Gastroesophageal sphincter (tissue), 4 donors: ENCODE results near the gene NAMPT. TPM values are rescaled to one million over a fixed set of nuclear protein-coding genes. Genes with fewer than 3 reads are reported as not detected.
A peak's percentile ranks its signal among the peaks of the same experiment; 100 is the strongest.

Experiments
- ATAC-seq: fragments of 150-250 bp; one replicate; pipeline ENCODE4 v1.9.1; 2016; ENCODE audit warnings: mild to moderate bottlenecking, moderate library complexity
- H3K27ac ChIP-seq, 4 donors: fragments of 200-600 bp; sonication (generic) in 3 of 4; 1 replicate in 3 of 4; 2 replicates in 1 of 4; pipeline ENCODE4 v1.5.1; 2016 to 2019
- H3K27me3 ChIP-seq: fragments of 200-600 bp; sonication (generic); one replicate; pipeline ENCODE4 v1.5.1; 2019
- H3K36me3 ChIP-seq, 2 donors: fragments of 200-600 bp; sonication (generic); one replicate each; pipeline ENCODE4 v1.5.1; 2019; ENCODE audit warnings: control low read depth in 1 of 2
- H3K4me1 ChIP-seq, 3 donors: fragments of 200-600 bp; sonication (generic); 1 replicate in 2 of 3; 2 replicates in 1 of 3; pipeline ENCODE4 v1.5.1; 2016 to 2019; ENCODE audit warnings: control low read depth in 2 of 3
- H3K4me3 ChIP-seq, 2 donors: fragments of 200-600 bp; sonication (generic); one replicate each; pipeline ENCODE4 v1.5.1; 2019; ENCODE audit warnings: mild to moderate bottlenecking in 1 of 2, moderate library complexity in 1 of 2
- H3K9me3 ChIP-seq, 3 donors: fragments of 200-600 bp; sonication (generic); one replicate each; pipeline ENCODE4 v1.5.1; 2017 to 2019; ENCODE audit warnings: control low read depth in 2 of 3
- CTCF ChIP-seq, 4 experiments: fragments of 200-600 bp in 2 of 4; fragments of 450-650 bp in 2 of 4; sonication (generic) in 1 of 4; IDR thresholded peaks; one replicate each; pipeline ENCODE4 v1.5.1; 2017 to 2019; ENCODE audit warnings: antibody characterized with exemption in 4 of 4, mild to moderate bottlenecking in 2 of 4, moderate library complexity in 2 of 4
- EP300 ChIP-seq: sonication (generic); formaldehyde crosslinking; IDR thresholded peaks from one replicate; pipeline ENCODE4 v1.6.1; 2017; ENCODE audit warnings: antibody characterized with exemption, mild to moderate bottlenecking
- POLR2A ChIP-seq, 2 donors: fragments of 450-650 bp; IDR thresholded peaks; one replicate each; pipeline ENCODE4 v1.6.1; 2017; ENCODE audit warnings: antibody characterized with exemption in 2 of 2, mild to moderate bottlenecking in 2 of 2, moderate library complexity in 1 of 2
- POLR2AphosphoS5 ChIP-seq: sonication (generic); formaldehyde crosslinking; IDR thresholded peaks from one replicate; pipeline ENCODE4 v1.6.1; 2017; ENCODE audit warnings: antibody characterized with exemption
- WGBS, 2 donors: methylation state at CpG; one replicate each; pipeline ENCODE4 v1.1.5; 2018; ENCODE audit warnings: low coverage in 1 of 2; 5-methylcytosine and 5-hydroxymethylcytosine counted together
- total RNA-seq, 4 donors: library from RNA; depleted of rRNA; stranded (reverse); fragments of >200 nt; gene quantifications; one replicate each; pipeline ENCODE4 v1.1.0, GENCODE V29; 2016

NAMPT gene
- total RNA-seq, 4 donors from 2014 or later = 63.1 to 611 (median 150) TPM

DNA sequence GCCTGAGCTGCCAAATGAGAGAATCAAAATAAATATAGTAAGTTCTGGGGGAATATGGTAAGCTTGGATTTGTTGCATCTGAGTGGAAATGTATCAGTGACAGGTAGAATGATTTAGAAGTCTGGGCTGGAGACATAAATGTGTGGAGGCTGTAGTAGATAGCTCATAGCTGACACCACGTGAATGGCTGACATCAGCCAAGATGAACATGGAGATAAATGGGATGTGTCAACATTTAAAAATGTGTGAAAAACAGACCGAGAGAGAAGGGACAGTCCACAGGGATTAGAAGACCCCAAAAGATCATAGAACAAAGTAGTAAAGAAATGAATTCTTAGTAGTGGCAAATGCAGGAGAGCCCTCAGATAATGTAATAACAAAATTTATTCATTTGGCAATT is 40.9 kb downstream of the NAMPT start:
- no peak for ATAC-seq
- 58 to 68% methylated on average over 2 of the region's 2 CpGs for WGBS, 2 donors

DNA sequence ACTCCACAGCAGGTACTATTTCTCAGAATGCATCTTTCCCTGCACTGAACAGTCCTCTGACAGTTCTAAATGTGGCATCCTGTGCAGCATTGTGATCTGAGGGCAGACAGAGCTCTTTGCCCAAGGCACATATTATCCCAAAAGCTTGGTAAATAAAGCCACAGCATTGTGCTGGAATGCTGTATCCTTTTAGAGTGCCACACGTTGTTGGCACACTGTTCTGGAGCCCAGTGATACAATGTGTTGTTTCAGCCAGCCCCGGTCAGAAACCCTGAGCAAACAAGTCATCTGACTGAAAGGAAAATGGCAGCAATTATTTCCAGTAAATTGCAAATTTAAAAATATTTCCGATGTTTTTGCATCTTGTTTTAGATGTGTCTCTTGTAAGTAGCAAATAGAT is 45.4 kb downstream of the NAMPT start:
- Histone ChIP-seq H3K27ac (peak overlapping the region; percentile 41 to 75 (median 68)), H3K36me3 (no peaks in the 10 kb centered on the region), H3K27me3 (no peaks in the 10 kb centered on the region), H3K4me3 (no peak overlapping the region), H3K4me1 (peaks cover 0 to 19% (median 0%) of the 10 kb centered on the region in 3 donors), H3K9me3 (no peaks in the 10 kb centered on the region)
- TF ChIP-seq POLR2A (IDR thresholded peaks at IDR 0.05) (no peak), POLR2AphosphoS5 (no peak), EP300 (no peak), CTCF (IDR thresholded peaks at IDR 0.05) (no peak)
- 43 to 64% methylated on average over 2 of the region's 3 CpGs for WGBS, 2 donors
- no peak for ATAC-seq

More for the DNA sequence above, 40.9 kb downstream of the NAMPT start:
- Histone ChIP-seq H3K4me1 (peaks cover 0 to 6% (median 0%) of the 10 kb centered on the region in 3 donors), H3K4me3 (no peak overlapping the region), H3K9me3 (peaks cover 0 to 7% (median 0%) of the 10 kb centered on the region in 3 donors), H3K27me3 (no peaks in the 10 kb centered on the region), H3K27ac (no peak overlapping the region), H3K36me3 (peaks cover 0 to 22% of the 10 kb centered on the region in 2 donors)
- no peak for TF ChIP-seq CTCF (IDR thresholded peaks at IDR 0.05)
- no peak for TF ChIP-seq EP300
- no peak for TF ChIP-seq POLR2A (IDR thresholded peaks at IDR 0.05)
- no peak for TF ChIP-seq POLR2AphosphoS5

GRCh38 chr7:106238830-106239229 is 46.0 kb downstream of the NAMPT start:
- Histone ChIP-seq H3K27me3 (no peaks in the 10 kb centered on the region), H3K4me1 (peaks cover 0 to 19% (median 0%) of the 10 kb centered on the region in 3 donors), H3K27ac (peak overlapping the region; percentile 36 to 75 (median 68)), H3K36me3 (no peaks in the 10 kb centered on the region), H3K4me3 (no peak overlapping the region), H3K9me3 (no peaks in the 10 kb centered on the region)
- TF ChIP-seq CTCF (IDR thresholded peaks at IDR 0.05) (no peak), POLR2AphosphoS5 (no peak), EP300 (no peak), POLR2A (IDR thresholded peaks at IDR 0.05) (no peak)
- no peak for ATAC-seq
- WGBS, 2 donors = 0 to 21% methylated on average over 2 to 5 of the region's 5 CpGs

GRCh38 chr7:106236065-106236464 is 48.7 kb downstream of the NAMPT start:
- no peak for TF ChIP-seq CTCF (IDR thresholded peaks at IDR 0.05)
- no peak for TF ChIP-seq EP300
- TF ChIP-seq POLR2A (IDR thresholded peaks at IDR 0.05) = no peak
- TF ChIP-seq POLR2AphosphoS5 = no peak
- H3K27me3 ChIP-seq = no peaks in the 10 kb centered on the region
- no peaks in the 10 kb centered on the region for H3K36me3 ChIP-seq
- ATAC-seq = no peak
- no peak overlapping the region for H3K27ac ChIP-seq
- WGBS, 2 donors = 54% methylated on average over 3 of the region's 5 CpGs; no CpG with 5 or more reads in 1 of the 2 donors
- no peaks in the 10 kb centered on the region for H3K9me3 ChIP-seq
- peaks cover 0 to 19% (median 0%) of the 10 kb centered on the region in 3 donors for H3K4me1 ChIP-seq
- no peak overlapping the region for H3K4me3 ChIP-seq

DNA sequence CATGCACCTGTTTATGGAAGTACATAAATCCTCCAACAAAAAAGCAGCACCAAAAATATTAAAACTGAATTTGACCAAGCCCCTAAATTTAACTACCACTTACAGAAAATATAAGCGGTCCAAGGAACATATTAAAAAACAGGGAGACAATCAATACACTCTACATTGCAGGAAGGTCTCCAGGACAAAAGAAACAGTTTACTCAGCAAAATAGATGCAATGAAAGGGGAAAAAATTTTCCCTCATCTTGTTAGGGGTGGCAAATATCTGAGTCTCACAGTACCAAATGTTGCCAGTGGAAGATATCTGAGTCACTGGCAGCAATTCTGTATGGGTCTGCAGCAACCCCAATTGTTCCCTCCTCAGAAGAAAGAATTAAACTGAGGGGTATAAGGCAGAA is 50.4 kb downstream of the NAMPT start:
- H3K4me3 ChIP-seq = no peak overlapping the region
- peaks cover 0 to 18% (median 0%) of the 10 kb centered on the region in 3 donors for H3K4me1 ChIP-seq
- TF ChIP-seq CTCF (IDR thresholded peaks at IDR 0.05) (no peak), POLR2AphosphoS5 (no peak), POLR2A (IDR thresholded peaks at IDR 0.05) (no peak), EP300 (no peak)
- H3K36me3 ChIP-seq = no peaks in the 10 kb centered on the region
- 71 to 100% methylated on average over 1 of the region's 1 CpG for WGBS, 2 donors
- H3K27ac ChIP-seq = no peak overlapping the region
- ATAC-seq = no peak
- no peaks in the 10 kb centered on the region for H3K27me3 ChIP-seq
- no peaks in the 10 kb centered on the region for H3K9me3 ChIP-seq
